ENCODE data around the gene GUCA1C.

GUCA1C gene, protein sequence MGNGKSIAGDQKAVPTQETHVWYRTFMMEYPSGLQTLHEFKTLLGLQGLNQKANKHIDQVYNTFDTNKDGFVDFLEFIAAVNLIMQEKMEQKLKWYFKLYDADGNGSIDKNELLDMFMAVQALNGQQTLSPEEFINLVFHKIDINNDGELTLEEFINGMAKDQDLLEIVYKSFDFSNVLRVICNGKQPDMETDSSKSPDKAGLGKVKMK

DNA sequence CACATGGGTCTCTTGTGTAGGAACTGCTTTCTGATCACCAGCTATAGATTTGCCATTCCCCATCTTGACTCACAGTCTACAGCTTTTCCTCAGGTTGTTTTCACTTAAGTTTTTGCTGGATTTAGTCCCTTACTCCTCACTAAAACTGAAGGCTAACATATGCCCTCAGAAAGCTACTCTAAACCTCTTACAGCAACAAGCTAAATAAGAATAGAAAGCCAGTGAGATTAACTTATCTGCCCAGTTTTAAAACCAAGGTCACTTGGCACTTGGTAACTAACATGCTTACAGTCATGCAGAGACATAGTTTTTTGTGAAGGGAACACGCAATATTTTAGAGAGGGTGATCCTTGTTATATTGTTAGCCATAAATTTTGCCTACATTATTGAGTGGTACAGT is at the start of gene GUCA1C:
GUCA1C (minus strand) TSS at position 180 of the 400 bp plus-strand sequence; CDS start at position 63, 117 bp downstream.
- in situ Hi-C loops (cut with HindIII; ENCODE audit: low pct_ligation_motif_present, low pct_unique_long_range_greater_than_20kb, low sequenced_read_pairs), result no loop called here
- no peak for DNase-seq

DNA sequence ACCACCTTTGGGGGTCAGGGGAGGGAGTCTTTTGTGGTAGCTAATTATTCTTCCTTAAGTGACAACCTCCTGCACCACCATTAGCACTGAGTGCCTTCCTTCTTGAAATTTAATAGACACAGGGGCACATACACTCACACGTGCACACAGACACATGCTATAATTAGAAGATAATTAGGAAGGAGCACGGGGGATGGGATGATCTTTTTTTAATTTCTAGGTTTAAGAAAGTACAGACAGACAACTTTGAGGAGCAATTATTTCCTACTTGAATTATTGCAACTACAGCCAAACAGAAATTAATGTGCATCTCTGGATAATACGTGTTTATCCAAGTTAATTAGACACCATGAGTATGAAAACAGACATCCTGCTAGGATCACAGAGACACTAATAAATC is 44.8 kb upstream of the GUCA1C start:
- in situ Hi-C loops (cut with HindIII; ENCODE audit: low pct_ligation_motif_present, low pct_unique_long_range_greater_than_20kb, low sequenced_read_pairs), result no loop called here
- DNase-seq, result no peak

DNA sequence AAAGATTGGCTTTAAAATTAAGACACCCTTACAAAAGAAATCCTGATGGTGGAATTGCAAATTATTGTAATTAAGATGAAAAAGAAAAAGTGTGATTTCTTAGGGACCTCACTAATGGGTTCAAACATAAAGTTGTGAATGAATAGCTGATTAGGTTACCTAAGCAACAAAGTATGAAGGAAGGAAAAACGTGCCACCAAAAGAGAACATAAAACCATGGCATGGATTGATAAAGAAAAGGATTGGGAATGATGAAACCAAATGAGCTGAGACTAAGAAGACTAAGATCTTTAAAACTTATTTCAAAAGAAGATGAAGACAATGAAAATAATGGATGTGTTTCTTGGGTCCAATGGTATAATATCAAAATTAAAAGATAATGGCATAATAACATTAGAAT is 32.2 kb upstream of the GUCA1C start:
- DNase-seq, result no peak
- in situ Hi-C loops (cut with HindIII; ENCODE audit: low pct_ligation_motif_present, low pct_unique_long_range_greater_than_20kb, low sequenced_read_pairs), result no loop called here

DNA sequence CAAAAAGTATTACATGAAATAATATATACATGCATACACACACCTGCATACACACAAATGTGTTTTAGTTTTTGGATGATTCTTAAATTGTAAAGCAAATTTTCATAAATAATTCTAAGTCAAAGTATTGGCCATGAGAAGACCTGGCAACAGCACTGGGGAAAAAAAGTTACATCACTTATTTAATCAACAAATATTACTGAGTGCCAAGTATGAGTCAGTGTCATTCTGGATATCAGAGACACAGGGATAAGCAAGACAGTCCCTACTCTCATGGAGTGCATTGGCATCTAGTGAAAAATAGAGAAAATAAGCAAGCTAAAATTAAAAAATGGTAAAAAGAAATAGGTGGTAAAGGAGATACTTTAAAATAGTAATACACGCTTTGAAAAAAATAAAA is 29.4 kb upstream of the GUCA1C start:
- in situ Hi-C loops (cut with HindIII; ENCODE audit: low pct_ligation_motif_present, low pct_unique_long_range_greater_than_20kb, low sequenced_read_pairs), result no loop called here
- no peak for DNase-seq

DNA sequence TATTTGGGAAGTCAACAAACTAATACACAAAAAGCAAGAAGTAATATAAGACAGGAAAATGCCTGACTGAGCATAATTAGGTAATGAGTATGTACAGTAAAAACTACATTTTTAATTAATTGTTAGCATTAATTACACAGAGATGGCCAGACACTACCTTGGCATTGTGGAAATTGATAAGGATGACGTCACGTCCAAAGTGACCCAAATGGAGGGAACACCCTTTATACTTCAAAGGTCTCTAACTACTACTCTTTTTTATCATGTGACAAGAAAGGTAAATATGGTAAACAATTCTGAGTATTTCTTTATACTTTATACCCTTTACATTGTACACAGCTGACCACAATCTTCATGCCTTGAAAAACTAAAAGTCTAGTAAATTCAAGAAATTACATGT is 22.4 kb upstream of the GUCA1C start:
- DNase-seq, result no peak

DNA sequence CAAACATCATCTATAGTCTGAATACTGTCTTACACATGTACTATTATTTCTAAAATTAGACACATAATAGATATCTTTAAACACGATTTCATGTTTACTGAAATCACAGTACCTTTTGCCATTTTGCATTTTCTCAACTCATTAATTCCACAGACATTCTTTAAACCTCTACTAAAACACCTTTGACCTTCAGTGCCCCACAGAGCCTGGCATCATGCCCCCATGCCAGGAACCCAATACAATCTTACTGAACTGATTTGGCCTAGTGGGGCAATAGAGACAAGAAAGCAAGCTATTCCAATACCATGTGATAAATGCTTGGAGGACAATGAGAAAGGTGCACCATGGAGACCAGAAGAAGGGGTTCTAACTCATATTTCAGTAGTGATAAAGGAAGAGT is 19.3 kb upstream of the GUCA1C start:
- no peak for DNase-seq
- in situ Hi-C loops (cut with HindIII; ENCODE audit: low pct_ligation_motif_present, low pct_unique_long_range_greater_than_20kb, low sequenced_read_pairs), result no loop called here

More for the DNA sequence above, 22.4 kb upstream of the GUCA1C start:
- in situ Hi-C loops (cut with HindIII; ENCODE audit: low pct_ligation_motif_present, low pct_unique_long_range_greater_than_20kb, low sequenced_read_pairs), result no loop called here

DNA sequence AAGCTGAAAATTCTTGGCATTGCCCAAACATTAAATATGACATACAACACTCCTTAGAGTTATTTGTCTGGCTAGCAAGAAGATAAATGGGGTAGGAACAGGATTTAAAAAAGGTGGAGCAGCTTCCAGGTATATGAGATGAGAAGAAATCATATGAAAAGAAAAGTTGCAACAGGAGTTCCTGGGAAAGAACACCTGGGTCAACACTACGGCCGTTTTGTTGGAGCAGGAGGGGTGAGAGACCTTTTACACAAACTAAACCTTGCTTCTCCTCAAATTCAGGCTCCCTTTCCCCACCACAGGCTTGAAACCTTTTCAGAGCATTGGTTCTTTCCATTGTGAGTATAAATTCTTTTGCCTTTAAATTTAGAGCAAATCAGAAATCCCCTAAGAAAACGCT is 18.8 kb upstream of the GUCA1C start:
- in situ Hi-C loops (cut with HindIII; ENCODE audit: low pct_ligation_motif_present, low pct_unique_long_range_greater_than_20kb, low sequenced_read_pairs), result no loop called here
- DNase-seq, result no peak

DNA sequence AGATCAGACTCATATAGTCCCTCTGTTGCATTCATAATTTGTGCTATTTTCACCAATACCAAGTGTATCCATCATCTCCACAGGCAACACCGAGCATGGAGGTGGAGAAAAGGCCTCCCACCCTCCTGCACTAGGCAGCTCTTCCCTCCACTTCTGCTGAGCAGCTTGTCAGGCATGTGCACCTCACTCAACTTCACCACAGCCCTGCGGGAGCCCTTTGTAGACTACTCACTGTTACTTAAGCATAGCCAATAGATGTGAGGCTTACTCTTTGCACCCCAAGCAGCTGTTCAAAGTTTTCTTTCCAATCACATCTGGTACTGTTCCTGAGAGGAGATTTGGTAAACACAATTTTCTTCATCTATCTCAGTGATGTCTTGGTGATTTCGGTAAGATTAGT is 16.9 kb upstream of the GUCA1C start:
- in situ Hi-C loops (cut with HindIII; ENCODE audit: low pct_ligation_motif_present, low pct_unique_long_range_greater_than_20kb, low sequenced_read_pairs), result no loop called here
- DNase-seq, result no peak

DNA sequence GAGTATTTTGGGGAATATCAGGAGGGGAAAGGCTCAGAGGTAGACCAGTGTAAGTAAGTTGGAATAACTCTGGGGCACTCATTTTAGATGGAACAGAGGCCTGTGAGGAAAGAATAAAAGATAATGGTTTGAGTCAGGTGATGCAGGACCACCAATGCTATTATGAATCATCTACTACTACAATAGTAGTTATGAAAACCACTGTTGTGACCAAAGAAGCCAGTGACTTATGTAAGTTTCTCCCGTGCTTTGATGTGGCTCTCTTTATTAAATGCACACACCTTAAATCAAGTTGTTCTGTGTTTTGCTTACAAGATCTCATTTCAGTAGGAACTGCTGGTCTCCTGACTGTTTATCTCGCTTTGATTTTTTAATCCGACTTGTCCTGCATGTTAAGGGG is 13.1 kb upstream of the GUCA1C start:
- no peak for DNase-seq
- in situ Hi-C loops (cut with HindIII; ENCODE audit: low pct_ligation_motif_present, low pct_unique_long_range_greater_than_20kb, low sequenced_read_pairs), result no loop called here

DNA sequence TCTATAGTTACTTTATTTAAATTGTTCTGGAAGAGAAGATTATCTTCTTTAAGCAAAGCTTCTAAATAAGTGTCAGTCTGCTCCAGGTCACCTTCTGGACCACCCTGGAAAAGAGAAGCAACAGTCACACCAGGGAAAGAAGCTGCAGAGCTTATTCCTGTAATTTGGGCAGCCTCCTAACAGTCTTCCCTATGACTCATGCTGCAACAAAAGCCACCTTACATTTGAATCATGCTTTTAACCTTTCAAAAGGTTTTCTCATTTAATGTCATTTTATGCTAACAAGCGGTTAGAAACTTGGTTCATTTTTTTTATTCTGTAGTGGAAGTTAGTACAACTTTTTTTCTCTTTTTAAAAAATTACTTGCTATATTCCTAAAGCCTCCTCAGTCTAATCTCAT is 5.3 kb upstream of the GUCA1C start:
- in situ Hi-C loops (cut with HindIII; ENCODE audit: low pct_ligation_motif_present, low pct_unique_long_range_greater_than_20kb, low sequenced_read_pairs), result no loop called here
- DNase-seq, result no peak

DNA sequence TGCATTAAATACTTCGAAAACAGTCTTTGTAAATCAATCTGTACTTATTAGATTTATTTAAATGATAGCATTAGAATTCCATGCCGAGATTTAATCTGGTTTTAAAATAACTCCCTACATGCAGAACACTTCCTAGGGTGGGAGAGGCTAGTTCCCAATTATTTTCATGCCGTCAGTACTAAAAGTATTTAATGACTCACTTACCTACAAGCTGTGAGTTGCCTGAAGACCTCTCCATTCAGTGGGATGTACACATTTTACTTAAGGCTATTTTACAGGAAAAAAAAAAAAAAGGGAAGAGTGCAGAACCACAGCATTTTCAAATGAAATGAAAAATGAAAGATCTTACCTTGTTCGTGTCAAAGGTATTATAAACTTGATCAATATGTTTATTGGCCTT is 469 bp downstream of the GUCA1C start:
- in situ Hi-C loops (cut with HindIII; ENCODE audit: low pct_ligation_motif_present, low pct_unique_long_range_greater_than_20kb, low sequenced_read_pairs), result no loop called here
- DNase-seq, result no peak

DNA sequence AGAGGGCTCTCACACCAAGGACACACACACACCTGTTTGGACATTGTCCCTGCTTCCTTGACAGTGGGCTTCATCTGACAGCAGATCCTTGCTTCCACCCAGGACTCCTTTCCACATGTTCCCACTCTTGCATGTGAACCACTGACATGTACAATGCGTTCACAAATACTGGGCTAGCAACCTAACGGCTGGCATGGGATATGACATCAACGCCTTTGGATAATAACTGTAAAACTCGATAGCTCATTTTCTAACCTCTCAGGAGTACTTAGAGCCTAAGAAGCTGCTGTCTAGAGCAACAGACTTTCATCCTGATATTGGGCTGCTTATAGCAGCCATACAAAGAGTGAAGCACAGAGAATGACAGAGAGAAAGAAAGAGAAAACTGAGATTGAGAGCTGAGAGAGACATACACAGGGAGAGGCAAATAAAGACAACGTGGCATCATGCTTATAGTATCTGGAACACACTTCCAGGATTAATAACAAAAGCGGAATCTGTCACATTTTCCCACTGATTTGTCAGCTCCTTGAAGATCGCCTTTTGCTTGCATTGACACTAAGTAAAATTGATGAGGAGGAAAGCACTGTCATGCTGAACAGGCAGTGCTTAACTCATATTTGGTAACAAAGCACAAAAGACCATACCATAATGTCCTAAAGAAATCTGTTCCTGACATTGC is 1.7 kb downstream of the GUCA1C start:
- DNase-seq, result no peak

DNA sequence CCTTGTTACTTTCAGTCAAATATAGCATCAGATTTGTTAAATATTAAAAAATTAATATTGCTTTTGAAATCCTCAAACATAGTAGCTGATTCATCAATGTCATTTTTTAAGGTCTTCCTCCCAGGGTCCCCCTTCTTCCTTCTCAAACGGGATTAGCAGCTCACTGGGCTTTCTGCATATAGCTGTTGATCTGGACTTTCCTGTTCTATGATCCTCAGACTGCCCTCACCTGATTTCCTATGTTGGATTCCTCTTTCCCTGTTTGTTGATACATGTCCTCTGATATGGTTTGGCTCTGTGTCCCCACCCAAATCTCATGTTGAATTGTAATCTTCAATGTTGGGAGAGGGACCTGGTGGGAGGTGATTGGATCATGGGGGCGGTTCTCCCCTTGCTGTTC is 5.8 kb downstream of the GUCA1C start:
- in situ Hi-C loops (cut with HindIII; ENCODE audit: low pct_ligation_motif_present, low pct_unique_long_range_greater_than_20kb, low sequenced_read_pairs), result no loop called here
- no peak for DNase-seq

More for the DNA sequence above, 1.7 kb downstream of the GUCA1C start:
- in situ Hi-C loops (cut with HindIII; ENCODE audit: low pct_ligation_motif_present, low pct_unique_long_range_greater_than_20kb, low sequenced_read_pairs), result no loop called here

DNA sequence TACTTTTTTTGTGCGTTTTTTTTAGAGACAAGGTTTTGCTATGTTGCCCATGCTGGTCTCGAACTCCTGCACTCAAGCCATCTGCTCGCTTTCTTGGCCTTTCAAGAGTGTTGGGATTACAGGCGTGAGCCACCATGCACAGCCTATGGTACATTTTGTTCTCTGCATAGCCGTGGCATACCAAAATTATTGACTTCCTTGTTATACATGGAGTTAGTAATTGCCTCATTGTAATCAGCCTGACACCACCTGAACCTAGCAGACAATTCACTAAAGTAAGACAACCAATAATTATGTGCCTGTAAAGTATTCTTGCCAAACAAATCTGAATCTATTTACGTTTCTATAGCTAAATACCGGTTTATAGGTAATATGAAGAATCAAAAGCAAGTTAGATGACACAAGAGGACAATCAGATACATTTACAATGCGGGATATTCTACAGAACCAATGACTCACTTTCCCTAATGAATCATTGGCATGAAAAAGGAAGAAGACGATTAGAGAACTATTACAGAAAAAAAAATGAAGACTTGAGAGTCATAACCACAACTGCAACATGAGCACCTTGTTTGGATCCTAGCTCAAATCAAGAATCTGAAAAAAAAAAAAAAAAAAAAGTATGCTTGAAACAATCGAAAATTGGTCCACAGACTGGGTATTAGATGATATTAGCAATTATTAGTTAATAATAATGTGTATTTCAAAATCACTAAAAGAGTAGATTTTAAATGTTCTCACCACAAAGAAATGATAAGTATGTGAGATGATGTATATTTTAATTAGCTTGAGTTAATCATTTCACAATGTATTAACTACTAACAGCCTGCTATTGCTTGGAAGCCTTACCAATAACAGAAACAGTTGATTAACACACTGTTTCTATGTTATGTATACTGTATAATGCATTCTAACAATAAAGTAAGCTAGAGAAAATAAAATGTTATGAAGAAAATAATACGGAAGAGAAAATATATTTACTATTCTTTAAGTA is 7.1 kb downstream of the GUCA1C start:
- DNase-seq, result no peak
- in situ Hi-C loops (cut with HindIII; ENCODE audit: low pct_ligation_motif_present, low pct_unique_long_range_greater_than_20kb, low sequenced_read_pairs), result no loop called here

DNA sequence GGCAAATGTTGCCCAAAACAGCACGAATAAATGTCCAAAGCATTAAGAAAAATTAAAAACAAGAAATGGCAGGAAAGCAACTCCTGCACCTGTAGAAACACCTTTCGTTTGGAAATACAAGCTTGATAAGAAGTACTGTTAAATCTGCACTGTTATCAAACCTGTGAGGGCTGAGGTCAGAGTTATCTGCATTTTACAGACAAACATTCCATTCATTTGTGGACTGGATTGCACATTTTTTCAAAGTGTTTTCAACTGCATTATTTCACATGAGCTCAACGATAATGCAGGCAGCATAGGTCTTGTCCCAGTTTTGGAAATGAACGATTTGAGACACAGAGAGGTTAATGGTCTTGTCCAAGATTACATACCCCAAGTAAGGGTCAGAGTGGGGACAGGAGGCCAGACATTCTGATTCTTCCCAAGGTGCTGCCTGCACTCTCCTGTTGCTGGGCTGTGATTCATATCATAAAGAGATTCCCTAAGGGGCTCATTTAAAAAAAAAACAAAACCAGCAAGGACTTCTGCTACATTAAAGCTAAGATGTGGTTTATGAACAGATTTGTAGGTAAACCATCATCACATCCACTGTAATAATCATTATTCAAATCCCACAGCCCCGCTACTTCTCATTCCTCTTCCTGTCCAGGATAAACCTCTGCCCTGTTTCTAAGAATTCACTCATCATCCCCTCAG is 13.0 kb downstream of the GUCA1C start:
- DNase-seq, result peak; percentile 9
- in situ Hi-C loops (cut with HindIII; ENCODE audit: low pct_ligation_motif_present, low pct_unique_long_range_greater_than_20kb, low sequenced_read_pairs), result no loop called here

DNA sequence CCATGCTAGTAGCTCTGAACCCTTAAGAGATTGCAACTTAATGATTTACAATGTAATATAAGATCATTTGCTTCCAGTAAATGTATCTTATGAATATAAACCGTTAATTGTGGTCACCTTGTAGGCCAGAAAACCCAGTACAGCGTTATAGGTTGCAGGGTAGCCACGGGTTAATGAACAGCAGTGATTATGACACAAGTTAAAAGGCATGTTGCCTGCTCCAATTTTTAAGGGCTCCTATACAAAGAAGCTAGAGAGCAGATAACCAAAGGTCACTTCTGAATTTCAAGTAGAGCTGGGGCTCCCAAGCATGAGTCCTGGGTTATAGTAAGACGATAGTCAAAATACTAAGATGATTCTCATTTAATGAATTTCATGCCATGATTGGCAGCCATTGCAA is 13.5 kb downstream of the GUCA1C start:
- DNase-seq, result peak; percentile 42
- in situ Hi-C loops (cut with HindIII; ENCODE audit: low pct_ligation_motif_present, low pct_unique_long_range_greater_than_20kb, low sequenced_read_pairs), result no loop called here

DNA sequence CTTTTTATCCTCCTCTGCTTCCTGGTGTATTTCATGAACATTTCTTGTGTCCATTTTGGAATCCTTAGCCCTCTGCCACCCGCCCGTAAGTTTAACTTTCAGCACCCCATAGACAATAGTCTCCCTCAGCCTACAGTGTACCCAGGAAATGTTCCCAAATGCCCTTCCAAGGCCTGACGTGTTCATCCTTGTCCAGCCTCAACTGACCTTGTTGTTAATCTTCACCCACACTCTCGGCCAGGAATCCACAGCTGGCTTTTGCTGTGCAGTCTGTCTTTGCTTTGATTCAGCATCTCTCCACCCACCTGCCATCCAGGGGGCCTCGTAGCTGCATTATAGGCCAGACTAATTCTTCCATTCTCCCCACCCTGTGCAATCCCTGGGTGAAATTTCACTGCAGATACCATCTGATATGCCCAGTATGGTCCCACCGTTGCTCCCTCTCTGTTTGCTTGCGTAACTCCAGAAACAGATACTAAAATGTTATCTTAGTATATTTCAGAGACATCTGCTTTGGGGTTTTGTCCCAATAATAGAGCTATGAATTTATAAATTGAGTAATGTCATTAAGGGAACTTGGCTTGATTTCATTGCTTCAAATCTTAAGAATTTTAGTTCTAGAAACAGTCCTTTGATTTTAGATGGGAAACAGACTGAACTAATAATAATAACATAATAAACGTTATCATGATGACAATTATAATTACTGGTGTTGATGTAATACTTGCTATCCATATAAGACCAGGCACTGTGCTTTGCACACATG is 16.6 kb downstream of the GUCA1C start:
- no peak for DNase-seq
- in situ Hi-C loops (cut with HindIII; ENCODE audit: low pct_ligation_motif_present, low pct_unique_long_range_greater_than_20kb, low sequenced_read_pairs), result no loop called here

DNA sequence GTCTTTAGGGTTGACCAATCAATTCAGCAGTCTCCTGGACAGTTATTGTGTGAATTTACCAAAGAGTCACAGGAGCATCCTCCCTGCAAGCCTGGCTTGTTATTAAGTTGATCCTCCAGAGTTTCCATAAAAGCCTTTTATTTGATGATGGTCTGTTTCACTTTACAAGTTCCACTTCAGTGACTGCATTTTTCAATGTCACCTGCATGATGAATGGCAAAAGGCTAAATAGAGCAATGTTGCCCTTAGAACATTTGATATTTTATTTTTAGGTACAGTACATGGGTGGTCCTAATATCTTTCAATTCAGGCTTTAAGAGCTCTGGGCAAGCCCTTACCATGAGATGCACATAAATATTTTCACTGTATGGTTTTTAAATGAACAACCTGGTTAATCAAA is 22.6 kb downstream of the GUCA1C start:
- no peak for DNase-seq
- in situ Hi-C loops (cut with HindIII; ENCODE audit: low pct_ligation_motif_present, low pct_unique_long_range_greater_than_20kb, low sequenced_read_pairs), result no loop called here

All from ACHN (cell line).